ENCODE measurements around the gene TTC23.

The TTC23 gene

GRCh38 chr15:99187936-99188335 is 61.4 kb downstream of the TTC23 start:
- no peak for DNase-seq

GRCh38 chr15:99185414-99186130 is 63.8 kb downstream of the TTC23 start:
- DNase-seq: no peak

- no peak for DNase-seq
Observed at GRCh38 chr15:99182791-99183190, 66.6 kb downstream of the TTC23 start.

GRCh38 chr15:99181545-99181971 is 67.8 kb downstream of the TTC23 start:
- no peak for DNase-seq

- no peak for DNase-seq
Observed at GRCh38 chr15:99180964-99181306, 68.4 kb downstream of the TTC23 start.

GRCh38 chr15:99180086-99180963 is 69.1 kb downstream of the TTC23 start:
- no peak for DNase-seq

- no peak for DNase-seq
Observed at GRCh38 chr15:99177679-99178078, 71.7 kb downstream of the TTC23 start.

- no peak for DNase-seq
Observed at GRCh38 chr15:99176757-99177156, 72.6 kb downstream of the TTC23 start.

GRCh38 chr15:99174567-99175395 is 74.6 kb downstream of the TTC23 start:
- DNase-seq: no peak

- DNase-seq: no peak
Observed at GRCh38 chr15:99172989-99173388, 76.4 kb downstream of the TTC23 start.

GRCh38 chr15:99172171-99172570 is 77.2 kb downstream of the TTC23 start:
- DNase-seq: no peak

- DNase-seq: no peak
Observed at GRCh38 chr15:99170476-99171065, 78.8 kb downstream of the TTC23 start.

GRCh38 chr15:99169769-99170311 is 79.5 kb downstream of the TTC23 start:
- no peak for DNase-seq

- DNase-seq: no peak
Observed at GRCh38 chr15:99168601-99169580, 80.5 kb downstream of the TTC23 start.

GRCh38 chr15:99167640-99168039 is 81.7 kb downstream of the TTC23 start:
- DNase-seq: no peak

GRCh38 chr15:99167201-99167600 is 82.2 kb downstream of the TTC23 start:
- no peak for DNase-seq

GRCh38 chr15:99165956-99166689 is 83.3 kb downstream of the TTC23 start:
- DNase-seq: no peak

GRCh38 chr15:99165020-99165790 is 84.2 kb downstream of the TTC23 start:
- DNase-seq: no peak

- DNase-seq: no peak
Observed at GRCh38 chr15:99164119-99164518, 85.3 kb downstream of the TTC23 start.

Data from CD4-positive, alpha-beta T cell treated with Interleukin-4 for 4 hours (primary cell).